ENCODE data around the gene TRPV2.

- TF ChIP-seq CTCF (conservative IDR thresholded peaks at IDR 0.05), result no peak
- no peak for TF ChIP-seq ZFX (IDR thresholded peaks at IDR 0.05)
Measured at GRCh38 chr17:16483021-16483645, 67.8 kb downstream of the TRPV2 start.

Data from C4-2B (cell line).